HFF-Myc (cell line): ENCODE results near the gene EIF3K.
"Not testable (repeated sequence)": the region's sequence is repeated elsewhere in the genome, so short reads cannot be mapped to it uniquely, and the experiment has no call there.

Experiments used
- DNase-seq: peaks from one replicate; pipeline ENCODE4 v3.0.0-alpha.2; 2011; ENCODE audit warnings: low read depth; ENCODE audit errors: extremely low read depth
- H3K4me3 ChIP-seq: replicated peaks from 2 replicates; pipeline ENCODE4 v1.5.1; 2011; ENCODE audit warnings: low read depth, mild to moderate bottlenecking, control low read depth, low read length
- TF ChIP-seq, protein P1 (sequence below): IDR thresholded peaks from 2 replicates; pipeline ENCODE4 v1.5.1; 2012; ENCODE audit warnings: mild to moderate bottlenecking, low read depth, low read length, control low read depth; ENCODE audit errors: missing control alignments

The EIF3K gene

GRCh38 chr19:38597075-38597474 lies 21.9 kb upstream of the EIF3K start:
- no peak for DNase-seq
- H3K4me3 ChIP-seq, result no peak overlapping the region
- TF ChIP-seq, protein P1, sequence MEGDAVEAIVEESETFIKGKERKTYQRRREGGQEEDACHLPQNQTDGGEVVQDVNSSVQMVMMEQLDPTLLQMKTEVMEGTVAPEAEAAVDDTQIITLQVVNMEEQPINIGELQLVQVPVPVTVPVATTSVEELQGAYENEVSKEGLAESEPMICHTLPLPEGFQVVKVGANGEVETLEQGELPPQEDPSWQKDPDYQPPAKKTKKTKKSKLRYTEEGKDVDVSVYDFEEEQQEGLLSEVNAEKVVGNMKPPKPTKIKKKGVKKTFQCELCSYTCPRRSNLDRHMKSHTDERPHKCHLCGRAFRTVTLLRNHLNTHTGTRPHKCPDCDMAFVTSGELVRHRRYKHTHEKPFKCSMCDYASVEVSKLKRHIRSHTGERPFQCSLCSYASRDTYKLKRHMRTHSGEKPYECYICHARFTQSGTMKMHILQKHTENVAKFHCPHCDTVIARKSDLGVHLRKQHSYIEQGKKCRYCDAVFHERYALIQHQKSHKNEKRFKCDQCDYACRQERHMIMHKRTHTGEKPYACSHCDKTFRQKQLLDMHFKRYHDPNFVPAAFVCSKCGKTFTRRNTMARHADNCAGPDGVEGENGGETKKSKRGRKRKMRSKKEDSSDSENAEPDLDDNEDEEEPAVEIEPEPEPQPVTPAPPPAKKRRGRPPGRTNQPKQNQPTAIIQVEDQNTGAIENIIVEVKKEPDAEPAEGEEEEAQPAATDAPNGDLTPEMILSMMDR, result no peak

GRCh38 chr19:38599722-38600121 lies 19.3 kb upstream of the EIF3K start:
- DNase-seq, result no peak
- no peak overlapping the region for H3K4me3 ChIP-seq
- TF ChIP-seq, protein P1, result no peak

- DNase-seq, H3K4me3 ChIP-seq: not testable (repeated sequence)
Measured at GRCh38 chr19:38602856-38603255, 16.1 kb upstream of the EIF3K start.

GRCh38 chr19:38606131-38606530 lies 12.9 kb upstream of the EIF3K start:
- DNase-seq, result no peak
- H3K4me3 ChIP-seq, result no peak overlapping the region
- TF ChIP-seq, protein P1, result no peak

DNA sequence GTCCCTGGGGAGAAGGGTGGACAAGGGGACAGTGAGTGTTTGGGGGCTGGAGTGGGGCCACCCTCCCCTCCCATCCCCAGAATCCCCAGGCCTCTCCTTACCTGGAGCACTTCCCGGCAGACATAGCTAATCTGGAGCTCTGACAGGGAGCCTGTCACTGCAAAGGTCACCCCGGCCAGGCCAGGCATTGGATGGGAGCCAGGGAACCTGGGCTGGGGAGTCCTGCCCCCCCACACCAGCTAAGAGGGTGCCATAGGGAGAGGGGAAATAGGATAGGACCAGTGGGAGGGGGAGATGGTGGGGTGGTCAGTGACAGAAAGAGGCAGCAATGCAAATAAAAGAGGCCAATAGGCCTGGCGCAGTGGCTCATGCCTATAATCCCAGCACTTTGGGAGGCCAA lies 4.7 kb upstream of the EIF3K start:
- TF ChIP-seq, protein P1, result no peak
- no peak overlapping the region for H3K4me3 ChIP-seq
- DNase-seq, result no peak

DNA sequence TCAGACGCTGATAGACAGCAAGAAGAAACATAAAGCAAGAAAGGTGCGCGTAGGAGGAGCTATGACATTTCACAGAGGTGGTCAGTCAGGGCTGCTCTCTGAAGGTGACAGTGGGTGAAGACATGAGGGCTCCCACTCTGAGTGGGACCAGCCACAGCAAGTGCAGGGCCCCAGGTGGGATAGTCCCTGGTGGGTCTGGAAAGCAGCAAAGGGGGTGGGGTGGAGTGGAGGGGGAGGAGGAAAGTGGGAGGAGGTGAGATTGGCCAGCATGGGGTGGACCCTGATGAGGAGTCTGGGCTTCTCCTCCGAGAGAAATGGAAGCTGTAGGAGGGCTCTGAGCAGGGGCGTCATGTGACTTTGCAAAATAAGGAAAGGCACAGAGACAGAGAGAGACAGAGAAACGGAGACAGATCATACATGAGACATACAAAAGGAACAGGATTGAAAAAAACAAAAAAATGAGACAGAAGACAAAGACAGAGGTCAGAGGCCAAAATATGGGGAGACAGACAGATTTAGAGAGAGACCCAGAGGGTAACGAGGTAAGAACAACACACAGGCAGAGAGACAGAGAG lies 3.9 kb upstream of the EIF3K start:
- H3K4me3 ChIP-seq, result no peak overlapping the region
- DNase-seq, result no peak
- TF ChIP-seq, protein P1, result no peak

DNA sequence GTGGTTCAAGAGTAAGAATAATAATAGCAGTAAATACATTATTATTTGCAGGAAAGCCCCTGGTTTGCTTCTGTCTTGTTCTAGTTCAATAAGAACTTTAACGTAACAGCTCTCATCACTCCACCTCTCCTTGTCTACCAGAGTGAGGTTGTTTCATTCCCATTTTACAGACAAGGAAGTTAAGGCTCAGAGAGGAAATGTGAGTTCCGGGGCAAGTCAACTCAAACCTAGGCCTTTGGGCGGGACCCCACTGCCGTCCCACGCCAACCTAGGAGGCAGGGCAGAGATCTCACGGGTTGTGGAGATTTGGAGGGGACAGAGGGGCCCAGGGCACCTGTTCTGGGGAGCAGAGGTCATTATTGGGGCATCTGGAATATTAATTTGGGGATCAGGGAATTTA lies 2.7 kb upstream of the EIF3K start:
- H3K4me3 ChIP-seq, result no peak overlapping the region
- TF ChIP-seq, protein P1, result no peak
- DNase-seq, result no peak
